Esophagus muscularis mucosa (tissue), 4 donors: ENCODE data around the gene NTRK1.

ENCODE experiments used
- CTCF ChIP-seq, 3 experiments: fragments of 200-600 bp in 2 of 3; fragments of 450-650 bp in 1 of 3; sonication (generic) in 2 of 3; IDR thresholded peaks; one replicate each; pipeline ENCODE4 v1.5.1; 2017 to 2019; ENCODE audit warnings: antibody characterized with exemption in 3 of 3, mild to moderate bottlenecking in 2 of 3, moderate library complexity in 1 of 3
- EP300 ChIP-seq: sonication (generic); formaldehyde crosslinking; IDR thresholded peaks from one replicate; pipeline ENCODE4 v1.6.1; 2017; ENCODE audit warnings: antibody characterized with exemption
- POLR2A ChIP-seq: fragments of 450-650 bp; IDR thresholded peaks from one replicate; pipeline ENCODE4 v1.6.1; 2017; ENCODE audit warnings: antibody characterized with exemption, moderate library complexity, mild to moderate bottlenecking, low read depth
- POLR2AphosphoS5 ChIP-seq, 2 donors: sonication (generic); formaldehyde crosslinking; IDR thresholded peaks; one replicate each; pipeline ENCODE4 v1.6.1; 2017; ENCODE audit warnings: antibody characterized with exemption in 2 of 2

- TF ChIP-seq CTCF (IDR thresholded peaks at IDR 0.05) (no peak), POLR2AphosphoS5 (IDR thresholded peaks at IDR 0.05) (no peak), POLR2A (no peak), EP300 (no peak)
Measured at GRCh38 chr1:156859523-156860112, 1.0 kb upstream of the NTRK1 start.
